ENCODE data around the gene BACH2.

- TF ChIP-seq CTCF (IDR thresholded peaks at IDR 0.05) (no peak), EZH2phosphoT487 (IDR thresholded peaks at IDR 0.05) (no peak), EZH2 (IDR thresholded peaks at IDR 0.05) (no peak)
Observed at GRCh38 chr6:89961481-89961880, 335.2 kb downstream of the BACH2 start.

Measured in neural progenitor cell (in vitro differentiated cells).